GM18511 (cell line): ENCODE results near the gene WDR70.
"Not testable (repeated sequence)": the region's sequence is repeated elsewhere in the genome, so short reads cannot be mapped to it uniquely, and the experiment has no call there.

Experiments
- ATAC-seq: cut with Tn5 transposase; IDR thresholded peaks from one replicate; pipeline ENCODE4 v1.9.1; 2021; ENCODE audit warnings: mild to moderate bottlenecking, moderate library complexity; ENCODE audit not compliant: unreplicated experiment

WDR70 gene

DNA sequence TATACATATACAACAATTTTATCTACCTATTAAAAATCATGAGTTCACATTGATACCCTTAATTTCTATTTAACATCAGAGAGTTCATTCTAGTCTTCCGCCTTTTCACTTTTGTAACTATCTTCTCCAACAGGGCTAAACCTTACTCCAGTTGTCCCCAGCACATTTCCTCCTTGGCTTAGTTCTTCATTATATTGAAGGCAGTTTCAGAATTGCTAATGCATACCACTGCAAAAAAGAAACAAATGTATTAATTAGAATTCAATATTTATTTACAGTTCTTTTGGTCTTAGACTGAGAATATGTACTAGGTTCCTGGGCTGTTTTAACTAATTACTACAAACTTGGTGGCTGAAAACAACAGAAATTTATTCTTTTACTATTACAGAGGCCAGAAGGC is 132.5 kb downstream of the WDR70 start:
- ATAC-seq: no peak

DNA sequence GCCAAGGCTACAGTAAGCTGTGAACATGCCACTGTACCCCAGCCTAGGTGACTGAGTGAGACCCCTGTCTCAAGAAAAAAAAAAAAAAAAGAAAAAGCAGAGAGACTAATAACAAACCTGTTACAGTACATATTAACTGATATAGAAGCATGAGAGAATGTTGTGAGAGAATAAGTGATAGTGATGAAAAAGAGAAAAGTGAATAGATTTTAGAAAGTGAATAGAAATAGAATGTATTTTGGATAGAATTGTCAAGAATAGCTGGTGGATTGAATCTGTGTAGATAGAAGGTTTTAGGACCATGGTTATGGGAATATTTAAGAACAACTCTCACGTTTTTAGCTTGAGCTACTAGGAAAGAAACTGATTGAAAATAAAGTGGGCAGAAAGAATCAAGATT is 135.8 kb downstream of the WDR70 start:
- ATAC-seq: no peak

DNA sequence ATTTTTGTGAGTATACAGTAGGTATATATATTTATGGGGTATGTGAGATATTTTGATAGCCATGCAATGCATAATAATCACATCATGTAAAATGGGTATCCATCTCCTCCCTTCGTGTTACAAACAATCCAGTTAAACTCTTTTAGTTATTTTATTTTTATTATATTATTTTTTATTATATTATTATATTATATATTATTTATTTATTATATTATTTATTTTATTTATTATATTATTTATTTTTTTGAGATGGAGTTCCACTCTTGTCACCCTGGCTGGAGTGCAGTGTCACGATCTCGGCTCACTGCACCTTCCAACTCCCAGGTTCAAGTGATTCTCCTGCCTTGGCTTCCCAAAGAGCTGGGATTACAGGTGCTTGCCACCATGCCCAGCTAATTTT is 138.6 kb downstream of the WDR70 start:
- ATAC-seq: no peak

DNA sequence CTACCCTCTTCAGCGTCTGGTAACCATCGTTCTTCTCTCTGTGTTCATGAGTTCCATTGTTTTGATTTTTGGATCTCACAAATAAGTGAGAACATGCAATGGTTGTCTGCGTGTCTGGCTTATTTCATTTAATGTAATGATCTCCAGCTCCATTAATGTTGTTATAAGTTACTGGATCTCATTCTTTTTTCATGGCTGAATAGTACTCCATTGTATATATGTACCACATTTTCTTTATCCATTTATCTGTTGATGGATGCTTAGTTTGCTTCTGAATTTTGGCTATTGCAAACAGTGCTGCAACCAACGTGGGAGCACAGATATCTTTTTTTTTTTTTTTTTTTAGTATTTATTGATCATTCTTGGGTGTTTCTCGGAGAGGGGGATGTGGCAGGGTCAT is 139.2 kb downstream of the WDR70 start:
- ATAC-seq: not testable (repeated sequence)

DNA sequence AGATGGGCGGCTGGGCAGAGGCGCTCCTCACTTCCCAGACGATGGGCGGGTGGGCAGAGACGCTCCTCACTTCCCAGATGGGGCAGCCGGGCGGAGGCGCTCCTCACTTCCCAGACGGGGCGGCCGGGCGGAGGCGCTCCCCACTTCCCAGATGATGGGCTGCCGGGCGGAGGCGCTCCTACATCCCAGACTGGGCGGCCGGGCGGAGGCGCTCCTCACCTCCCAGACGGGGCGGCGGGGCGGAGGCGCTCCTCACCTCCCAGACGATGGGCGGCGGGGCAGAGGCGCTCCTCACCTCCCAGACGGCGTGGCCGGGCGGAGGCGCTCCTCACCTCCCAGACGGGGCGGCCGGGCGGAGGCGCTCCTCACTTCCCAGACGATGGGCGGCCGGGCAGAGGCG is 140.2 kb downstream of the WDR70 start:
- ATAC-seq: no peak

DNA sequence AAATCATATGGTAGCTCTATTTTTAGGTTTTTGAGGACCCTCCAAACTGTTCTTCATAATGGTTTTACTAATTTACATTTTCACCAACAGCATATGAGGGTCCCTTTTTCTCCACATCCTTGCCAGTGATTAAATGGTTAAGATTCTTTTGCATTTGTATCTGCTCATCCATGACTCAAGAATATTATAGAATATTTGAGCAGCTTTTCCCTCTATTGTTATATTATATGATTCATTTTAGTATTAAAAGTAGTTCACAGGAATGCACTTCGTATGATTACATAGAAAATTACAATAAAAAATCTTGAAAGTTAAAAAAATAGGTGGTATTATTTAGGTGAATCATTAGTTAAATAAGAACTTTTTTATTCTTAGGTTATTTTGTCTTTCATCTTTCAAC is 140.7 kb downstream of the WDR70 start:
- no peak for ATAC-seq

DNA sequence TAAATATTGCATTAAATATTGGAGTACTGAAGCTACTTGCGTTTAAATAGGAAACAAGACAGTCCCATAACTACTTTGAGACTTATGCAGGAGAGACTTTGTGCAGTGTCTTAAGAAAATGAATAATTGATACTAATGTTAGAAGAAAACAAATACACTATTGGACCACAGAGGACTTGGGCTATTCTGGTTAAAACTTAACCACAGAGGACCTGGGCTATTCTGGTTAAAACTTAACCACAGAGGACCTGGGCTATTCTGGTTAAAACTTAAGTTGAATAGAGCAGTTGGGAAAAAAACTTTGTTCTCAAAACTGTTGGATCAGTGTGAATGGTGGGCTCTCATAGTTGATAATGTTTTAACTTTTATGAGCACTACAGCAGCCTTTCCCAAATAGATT is 141.7 kb downstream of the WDR70 start:
- no peak for ATAC-seq

DNA sequence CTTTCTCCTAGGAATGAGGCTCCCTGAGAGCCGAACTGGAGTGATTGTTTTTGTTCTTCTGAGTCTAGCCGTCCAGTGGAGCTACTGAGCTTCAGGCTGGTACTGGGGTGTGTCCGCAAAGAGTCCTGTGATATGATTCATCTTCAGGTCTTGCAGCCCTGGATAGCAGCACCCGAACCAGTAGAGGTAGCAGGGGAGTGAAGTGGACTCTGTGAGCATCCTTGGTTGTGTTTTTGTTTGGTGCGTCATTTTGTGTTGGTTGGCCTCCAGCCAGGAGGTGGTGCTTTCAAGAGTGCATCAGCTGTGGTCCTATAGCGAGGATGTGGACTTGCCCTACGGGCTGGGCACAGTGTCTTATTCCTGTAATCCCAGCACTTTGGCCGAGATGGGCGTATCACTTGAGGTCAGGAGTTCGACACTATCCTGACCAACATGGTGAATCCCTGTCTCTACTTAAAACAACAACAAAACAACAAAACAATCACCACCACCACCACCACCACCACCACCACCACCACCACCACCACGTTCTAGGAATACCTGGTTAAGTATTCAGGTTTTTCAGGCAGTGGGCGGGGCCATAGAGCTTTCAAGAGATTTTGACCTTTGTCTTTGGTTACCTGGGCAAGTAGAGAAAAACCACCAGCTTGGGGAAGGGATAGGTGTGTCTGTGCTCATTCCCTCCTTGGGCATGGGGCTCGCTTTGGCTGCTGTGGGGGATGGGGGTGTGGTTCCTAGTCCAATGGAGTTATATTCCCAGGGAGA is 154.0 kb downstream of the WDR70 start:
- ATAC-seq: no peak

DNA sequence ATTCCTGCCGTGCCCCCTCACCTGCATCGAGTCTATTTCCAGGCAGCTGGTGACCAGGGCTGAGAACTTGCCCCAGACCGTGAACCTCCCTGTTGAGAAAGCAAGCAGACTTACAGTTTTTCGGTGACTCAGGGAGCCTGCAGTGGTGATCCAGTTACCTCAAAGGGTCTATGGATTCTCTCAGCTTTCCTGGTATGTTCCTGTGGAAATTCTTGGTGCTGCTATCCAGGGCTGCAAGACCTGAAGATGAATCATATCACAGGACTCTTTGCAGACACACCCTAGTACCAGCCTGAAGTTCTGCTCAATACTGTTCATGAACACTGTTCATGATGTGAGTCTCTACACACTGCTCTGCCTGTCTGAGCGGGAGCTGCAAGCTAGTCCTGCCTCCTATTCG is 154.7 kb downstream of the WDR70 start:
- no peak for ATAC-seq

DNA sequence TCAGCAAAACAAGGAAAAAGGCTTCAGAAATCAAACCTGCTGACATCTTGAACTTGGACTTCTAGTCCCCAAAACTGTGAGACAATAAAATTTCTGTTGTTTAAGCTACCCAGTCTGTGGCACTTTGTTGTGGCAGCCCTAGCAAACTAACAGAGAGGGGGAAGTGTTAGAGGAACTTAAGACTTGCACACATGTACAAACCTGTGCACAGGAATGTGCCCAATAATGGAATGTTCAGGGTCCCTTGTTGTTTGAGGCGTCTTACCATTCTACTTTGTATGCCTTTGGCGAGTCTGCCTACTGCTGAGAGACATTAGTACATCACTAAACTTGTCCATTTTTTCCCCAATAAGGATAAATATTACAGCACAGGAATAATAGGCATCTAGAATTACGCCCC is 160.3 kb downstream of the WDR70 start:
- ATAC-seq: no peak

DNA sequence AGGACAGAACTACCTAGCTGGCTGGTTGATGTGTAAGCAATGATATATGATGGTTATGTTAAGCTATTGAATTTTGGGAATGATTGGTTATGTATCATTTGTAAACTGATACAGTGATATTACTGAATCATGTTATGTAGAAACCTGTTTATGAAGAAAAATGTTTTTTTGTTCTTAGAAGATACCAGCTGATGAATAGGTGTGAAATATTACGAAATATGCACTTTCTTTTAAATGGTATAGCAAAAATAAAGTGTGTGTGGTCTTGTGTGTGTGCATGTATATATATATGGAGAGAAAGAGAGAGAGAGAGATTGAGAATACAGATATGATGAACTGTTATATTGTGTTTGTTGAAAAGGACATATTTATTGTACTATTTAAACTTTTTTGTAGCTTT is 164.1 kb downstream of the WDR70 start:
- ATAC-seq: no peak

DNA sequence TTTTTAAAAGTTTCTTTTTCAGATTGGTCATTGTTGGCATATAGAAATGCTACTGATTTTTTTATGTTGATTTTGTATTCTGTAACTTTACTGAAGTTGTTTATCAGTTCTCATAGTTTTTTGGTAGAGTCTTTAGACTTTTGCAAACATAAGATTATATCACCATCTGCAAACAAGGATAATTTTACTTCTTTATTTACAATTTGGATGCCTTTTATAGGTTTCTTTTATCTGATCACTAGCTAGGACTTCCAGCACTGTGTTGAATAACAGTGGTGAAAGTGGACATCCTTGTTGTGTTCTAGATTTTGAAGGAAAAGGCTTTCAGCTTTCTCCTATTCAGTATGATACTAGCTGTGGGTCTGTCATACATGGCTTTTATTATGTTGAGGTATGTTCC is 170.3 kb downstream of the WDR70 start:
- ATAC-seq: no peak

DNA sequence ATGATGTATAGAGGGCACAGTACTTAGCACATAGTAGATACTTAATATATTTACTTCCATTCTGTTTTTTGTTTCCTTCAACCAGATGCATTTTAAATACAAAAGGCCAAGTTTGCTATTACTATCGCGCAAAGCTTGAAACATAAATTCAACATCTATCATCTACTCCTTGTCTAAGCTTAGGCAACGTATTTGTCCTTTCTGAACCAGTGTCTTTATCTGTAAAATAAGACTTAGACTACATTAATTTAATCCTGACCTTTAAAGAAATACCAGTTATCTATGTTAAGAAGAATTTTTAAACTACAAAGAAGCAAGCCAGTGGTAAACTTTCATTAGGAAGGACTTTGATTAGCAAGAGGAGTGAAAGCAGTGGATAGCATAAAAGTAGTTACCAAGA is 173.0 kb downstream of the WDR70 start:
- no peak for ATAC-seq

DNA sequence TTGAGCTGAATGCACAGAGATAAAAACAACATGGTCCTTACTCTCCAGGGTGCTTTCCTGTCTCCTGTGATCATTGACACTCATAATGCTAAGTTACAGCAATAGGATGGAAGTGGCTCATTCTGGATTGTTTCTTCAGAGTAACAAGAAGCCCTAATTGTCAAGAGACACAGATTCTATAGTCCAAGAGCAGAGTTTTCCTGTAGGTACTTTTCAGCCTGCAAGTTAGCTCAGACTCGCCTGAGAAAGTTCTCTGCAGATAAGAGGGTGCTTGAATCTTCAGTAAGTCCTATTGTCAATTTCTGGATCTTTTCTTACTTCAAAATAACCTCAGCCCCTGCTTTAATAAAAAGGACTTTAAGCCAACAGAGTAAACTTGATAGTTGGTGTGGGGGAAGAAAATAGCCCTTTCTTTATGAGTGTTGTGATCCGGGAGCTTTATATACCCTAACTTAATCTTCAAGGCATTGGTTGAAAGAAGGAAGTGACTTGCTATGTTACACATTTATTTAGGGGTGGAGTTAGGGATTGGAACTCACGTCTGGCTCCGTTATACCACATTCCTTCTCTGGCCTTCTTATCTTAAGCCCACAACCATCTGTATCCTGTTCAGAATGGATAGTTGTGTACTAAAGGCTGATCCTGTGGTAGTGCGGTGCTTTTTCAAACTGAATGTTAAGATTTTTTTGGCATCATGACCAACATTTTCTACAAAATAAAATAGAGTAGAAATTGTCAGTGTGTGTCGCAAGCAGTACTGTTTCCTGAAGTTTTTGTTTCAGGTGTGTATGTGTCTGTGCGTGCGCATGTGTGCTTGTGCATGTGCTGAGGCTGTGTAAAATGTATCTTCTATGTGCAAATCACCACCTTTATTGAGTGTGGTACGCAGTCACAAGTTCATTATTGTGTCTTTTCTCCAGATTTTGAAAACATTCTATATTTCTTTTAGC is 173.9 kb downstream of the WDR70 start:
- ATAC-seq: no peak

DNA sequence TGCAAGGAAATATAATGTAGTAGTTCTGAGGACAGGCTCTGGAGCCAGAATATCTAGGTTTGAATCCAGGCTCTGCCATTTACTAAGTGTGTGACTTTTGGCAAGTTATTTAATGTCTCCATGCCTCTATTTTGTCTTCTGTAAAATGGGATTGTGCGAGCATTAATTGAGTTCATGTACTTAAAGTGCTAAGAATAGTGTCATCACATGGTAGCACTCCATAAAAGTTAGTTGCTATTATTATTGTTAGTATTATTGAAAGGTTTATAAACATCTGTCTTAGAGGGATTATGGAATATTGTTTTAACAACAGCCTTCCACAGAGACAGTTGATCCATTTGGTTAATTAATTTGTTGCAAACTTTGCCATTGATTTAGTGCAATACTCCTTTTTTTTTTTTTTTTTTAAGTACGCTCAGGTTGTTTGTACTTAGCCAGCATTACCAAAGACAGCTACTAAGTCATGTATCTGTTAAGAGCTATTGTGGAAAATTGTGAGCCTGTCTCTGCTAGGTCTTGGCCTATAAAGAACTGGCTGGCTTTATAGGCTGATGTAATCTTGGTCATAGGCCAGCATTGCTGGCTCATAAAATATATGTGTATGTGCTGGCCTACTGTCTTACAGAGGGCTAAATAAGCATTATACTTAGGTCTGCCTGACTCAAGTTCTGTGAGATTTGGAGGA is 174.7 kb downstream of the WDR70 start:
- ATAC-seq: no peak

DNA sequence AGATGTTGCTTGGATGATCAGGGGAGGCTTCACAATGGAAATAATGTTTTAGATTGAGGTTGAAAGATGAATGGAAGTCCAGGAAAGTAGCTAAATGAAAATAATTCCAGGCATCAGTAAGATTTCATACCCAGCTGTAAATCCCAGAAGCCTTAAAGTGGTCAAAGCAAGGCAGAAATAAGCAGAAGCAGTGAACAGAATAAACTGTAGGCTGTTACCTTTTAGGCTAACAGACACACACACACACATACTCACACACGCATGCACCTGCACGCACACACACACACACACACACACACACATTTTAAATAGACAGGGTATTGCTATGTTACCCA is 175.3 kb downstream of the WDR70 start:
- no peak for ATAC-seq

DNA sequence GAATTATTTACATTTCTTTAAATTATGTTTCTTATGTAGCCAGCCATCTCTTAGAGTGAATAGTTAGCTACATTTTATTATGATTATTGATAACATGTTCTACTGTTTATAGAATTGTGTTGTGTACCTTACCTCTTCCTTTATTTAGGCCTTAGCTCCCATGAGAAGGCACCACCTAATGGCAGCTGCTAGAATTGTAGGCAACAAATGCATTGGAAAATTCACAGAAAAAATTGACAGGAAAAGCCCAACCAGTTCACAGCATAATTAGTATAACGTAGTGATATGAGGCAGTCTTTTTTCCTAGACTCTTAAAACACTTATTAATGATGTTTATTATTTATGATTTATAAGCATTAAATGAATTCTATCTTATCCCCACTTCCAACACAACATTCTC is 175.8 kb downstream of the WDR70 start:
- ATAC-seq: no peak

DNA sequence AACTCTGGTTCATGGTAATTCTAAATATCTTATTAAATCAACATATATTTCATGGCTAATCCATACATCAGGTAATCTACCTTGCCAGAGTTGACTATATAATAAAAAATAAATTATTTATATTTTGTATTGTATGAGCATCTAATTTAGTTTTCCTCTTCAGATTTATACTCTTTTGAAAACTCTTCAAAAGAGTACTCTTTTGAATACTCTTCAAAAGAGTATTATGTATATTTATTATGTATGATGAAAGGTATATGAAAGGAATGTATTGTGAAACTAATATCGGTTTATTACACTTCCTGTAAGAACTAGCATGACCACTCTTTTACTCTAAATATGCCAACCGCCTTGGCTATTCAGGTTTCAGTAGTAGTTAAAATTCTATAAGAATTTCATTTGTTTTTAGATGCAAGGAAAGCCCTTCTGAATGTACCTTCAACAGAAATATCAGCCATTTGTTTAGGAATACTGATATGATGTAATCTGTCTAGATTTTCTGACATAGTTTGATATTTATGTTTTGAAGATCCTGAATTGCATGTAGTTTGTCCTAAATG is 178.7 kb downstream of the WDR70 start:
- no peak for ATAC-seq

DNA sequence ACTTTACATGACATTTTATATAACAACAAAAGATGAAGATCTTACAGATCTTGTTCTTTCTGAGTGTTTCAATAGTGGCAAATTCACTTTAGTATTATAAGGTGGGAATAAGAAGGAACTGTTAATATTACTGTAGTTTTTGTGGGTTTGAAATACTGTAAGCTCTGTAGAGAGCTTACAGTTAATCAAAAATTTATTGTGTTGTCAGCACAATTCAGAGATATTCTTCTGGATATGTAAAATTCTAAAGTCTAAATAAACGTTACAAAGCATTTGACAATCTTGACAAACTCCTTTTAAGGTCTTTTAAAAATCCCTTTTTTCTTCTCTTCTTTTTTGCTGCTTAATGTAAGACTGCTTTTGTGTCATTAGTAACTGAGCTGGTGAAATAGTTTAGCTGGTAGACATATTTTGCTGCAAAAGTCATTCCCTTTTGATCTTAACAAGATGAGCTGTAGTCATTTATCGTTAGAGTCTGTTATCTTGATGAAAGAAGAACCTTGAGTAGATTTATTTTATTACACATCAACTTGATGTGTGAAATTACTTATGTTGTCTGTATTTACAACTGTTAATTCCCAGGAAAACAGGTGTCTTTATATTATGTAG is 186.0 kb downstream of the WDR70 start:
- no peak for ATAC-seq

DNA sequence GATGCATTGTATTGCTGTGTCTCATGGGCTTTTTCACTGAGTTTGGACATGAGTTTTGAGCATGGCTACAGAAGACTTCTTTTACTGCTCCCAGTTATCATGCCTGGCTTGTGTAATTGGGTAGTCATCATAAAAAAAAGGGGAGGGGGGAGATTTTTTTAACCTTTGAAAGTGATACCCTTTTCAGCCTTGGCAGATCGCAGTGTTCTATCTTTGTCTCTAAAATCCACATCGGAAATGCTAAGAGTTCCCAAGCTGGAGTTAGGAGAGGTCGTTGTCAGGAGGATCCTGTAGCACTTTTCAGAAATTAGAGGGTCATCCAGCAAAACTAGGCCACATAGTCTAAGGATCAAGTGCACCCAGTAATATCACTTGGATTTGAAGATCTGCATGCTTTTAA is 188.4 kb downstream of the WDR70 start:
- ATAC-seq: no peak
